Activated naive CD8-positive, alpha-beta T cell treated with anti-CD3 and anti-CD28 coated beads for 36 hours (primary cell): ENCODE data around the gene LCNL1. TPM values are rescaled to one million over a fixed set of nuclear protein-coding genes. Genes with fewer than 3 reads are reported as not detected.

ENCODE experiments used
- DNase-seq: peaks from one replicate; pipeline ENCODE4 v3.0.0; 2021
- H3K27ac Mint-ChIP-seq: one replicate; pipeline ENCODE4 v1.8.0; 2022; ENCODE audit warnings: mild to moderate bottlenecking, moderate library complexity, mixed read lengths
- H3K27me3 Mint-ChIP-seq: one replicate; pipeline ENCODE4 v1.8.0; 2022; ENCODE audit warnings: mild to moderate bottlenecking, mixed read lengths
- H3K36me3 Mint-ChIP-seq: one replicate; pipeline ENCODE4 v1.8.0; 2021; ENCODE audit warnings: mild to moderate bottlenecking, mixed read lengths
- H3K4me1 Mint-ChIP-seq: one replicate; pipeline ENCODE4 v1.8.0; 2021; ENCODE audit warnings: mixed read lengths
- H3K4me3 Mint-ChIP-seq: one replicate; pipeline ENCODE4 v1.8.0; 2022; ENCODE audit warnings: mild to moderate bottlenecking, moderate library complexity, mixed read lengths
- H3K9me3 Mint-ChIP-seq: one replicate; pipeline ENCODE4 v1.8.0; 2022; ENCODE audit warnings: mixed read lengths
- total RNA-seq, 2 experiments: library from RNA; stranded (reverse); gene quantifications; one replicate each; pipeline ENCODE4 v1.2.3, GENCODE V29; 2021

LCNL1 gene
- total RNA-seq, 2 experiments from 2014 or later: not detected

DNA sequence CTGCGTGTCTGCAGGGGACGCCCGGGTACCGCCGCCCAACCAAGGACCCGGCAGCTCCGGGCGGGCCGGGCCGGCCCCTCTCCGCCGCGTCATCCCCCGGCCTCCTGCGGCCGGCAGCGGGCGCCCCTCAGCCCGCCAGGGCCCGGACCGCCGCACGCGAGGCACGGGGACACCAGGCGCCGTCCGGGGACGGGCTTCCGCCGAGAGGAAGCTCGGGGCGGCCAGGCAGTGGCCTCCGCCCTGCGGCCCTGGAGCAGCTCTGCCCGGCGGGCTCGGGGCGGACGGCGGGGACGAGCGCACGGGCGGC is 38.6 kb upstream of the LCNL1 start:
- Mint-ChIP-seq H3K9me3 (no peaks in the 10 kb centered on the region), H3K4me3 (peak overlapping the region; percentile 81), H3K36me3 (peaks cover 8% of the 10 kb centered on the region), H3K27ac (no peak overlapping the region), H3K27me3 (no peaks in the 10 kb centered on the region), H3K4me1 (peaks cover 6% of the 10 kb centered on the region)
- no peak for DNase-seq

- H3K27ac Mint-ChIP-seq: peak within 1 kb of the TSS; percentile 82
- peak; percentile 98 for DNase-seq
- H3K36me3 Mint-ChIP-seq: peaks cover 5% of the 10 kb centered on the region
- no peaks in the 10 kb centered on the region for H3K9me3 Mint-ChIP-seq
- H3K4me3 Mint-ChIP-seq: peak within 1 kb of the TSS; percentile 81
- H3K4me1 Mint-ChIP-seq: peaks cover 6% of the 10 kb centered on the region
- H3K27me3 Mint-ChIP-seq: no peaks in the 10 kb centered on the region
Observed at GRCh38 chr9:136944519-136945332, 38.1 kb upstream of the LCNL1 start, which contains the start of the genes C8G and FBXW5. C8G (plus strand) TSS chr9:136945243; CDS start chr9:136945321, 78 bp downstream. FBXW5 (minus strand) TSS chr9:136944738; CDS start chr9:136944083, 655 bp downstream.

DNA sequence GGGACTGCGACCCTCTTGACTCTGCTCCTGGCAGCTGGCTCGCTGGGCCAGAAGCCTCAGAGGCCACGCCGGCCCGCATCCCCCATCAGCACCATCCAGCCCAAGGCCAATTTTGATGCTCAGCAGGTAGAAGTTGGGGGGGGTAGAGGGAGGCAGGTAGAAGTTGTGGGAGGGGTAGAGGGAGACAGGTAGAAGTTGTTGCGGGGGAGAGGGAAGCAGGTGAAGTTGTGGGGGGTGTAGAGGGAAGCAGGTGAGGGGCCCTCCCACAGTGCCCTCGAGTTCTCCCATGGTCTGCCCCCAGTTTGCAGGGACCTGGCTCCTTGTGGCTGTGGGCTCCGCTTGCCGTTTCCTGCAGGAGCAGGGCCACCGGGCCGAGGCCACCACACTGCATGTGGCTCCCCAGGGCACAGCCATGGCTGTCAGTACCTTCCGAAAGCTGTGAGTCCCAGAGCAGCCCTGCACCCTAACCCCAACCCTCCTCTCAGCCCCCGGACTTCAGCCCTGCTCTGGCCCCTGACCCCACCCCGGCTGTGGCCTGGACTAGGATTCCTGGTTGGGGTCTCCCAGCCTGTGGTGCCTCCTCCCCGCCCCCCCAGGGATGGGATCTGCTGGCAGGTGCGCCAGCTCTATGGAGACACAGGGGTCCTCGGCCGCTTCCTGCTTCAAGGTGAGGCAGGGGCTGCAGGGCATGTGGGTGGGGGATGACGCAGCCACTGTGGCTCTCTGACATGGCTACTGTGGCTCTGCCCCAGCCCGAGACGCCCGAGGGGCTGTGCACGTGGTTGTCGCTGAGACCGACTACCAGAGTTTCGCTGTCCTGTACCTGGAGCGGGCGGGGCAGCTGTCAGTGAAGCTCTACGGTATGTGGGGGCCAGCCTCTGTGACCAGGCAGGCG is 37.2 kb upstream of the LCNL1 start:
- Mint-ChIP-seq H3K27ac (no peak overlapping the region), H3K36me3 (peaks cover 5% of the 10 kb centered on the region), H3K9me3 (no peaks in the 10 kb centered on the region), H3K4me1 (peaks cover 6% of the 10 kb centered on the region), H3K4me3 (no peak overlapping the region), H3K27me3 (no peaks in the 10 kb centered on the region)
- no peak for DNase-seq

- no peak for DNase-seq
- Mint-ChIP-seq H3K27ac (no peak overlapping the region), H3K4me1 (peaks cover 6% of the 10 kb centered on the region), H3K36me3 (peaks cover 2% of the 10 kb centered on the region), H3K9me3 (no peaks in the 10 kb centered on the region), H3K4me3 (no peak overlapping the region), H3K27me3 (no peaks in the 10 kb centered on the region)
Observed at GRCh38 chr9:136946228-136947027, 36.4 kb upstream of the LCNL1 start.

GRCh38 chr9:136947028-136947891 is 35.5 kb upstream of the LCNL1 start:
- no peaks in the 10 kb centered on the region for H3K27me3 Mint-ChIP-seq
- no peak overlapping the region for H3K27ac Mint-ChIP-seq
- H3K36me3 Mint-ChIP-seq: no peaks in the 10 kb centered on the region
- no peaks in the 10 kb centered on the region for H3K9me3 Mint-ChIP-seq
- no peak for DNase-seq
- H3K4me1 Mint-ChIP-seq: peaks cover 6% of the 10 kb centered on the region
- H3K4me3 Mint-ChIP-seq: no peak overlapping the region

- Mint-ChIP-seq H3K27ac (no peak overlapping the region), H3K36me3 (no peaks in the 10 kb centered on the region), H3K4me1 (peaks cover 6% of the 10 kb centered on the region), H3K4me3 (peak overlapping the region; percentile 22), H3K9me3 (no peaks in the 10 kb centered on the region), H3K27me3 (no peaks in the 10 kb centered on the region)
- DNase-seq: no peak
Observed at GRCh38 chr9:136947955-136948510, 34.8 kb upstream of the LCNL1 start.

GRCh38 chr9:136949239-136949816 is 33.5 kb upstream of the LCNL1 start:
- H3K4me1 Mint-ChIP-seq: peaks cover 6% of the 10 kb centered on the region
- DNase-seq: no peak
- H3K27me3 Mint-ChIP-seq: no peaks in the 10 kb centered on the region
- H3K36me3 Mint-ChIP-seq: no peaks in the 10 kb centered on the region
- peak overlapping the region; percentile 84 for H3K4me3 Mint-ChIP-seq
- peak overlapping the region; percentile 82 for H3K27ac Mint-ChIP-seq
- no peaks in the 10 kb centered on the region for H3K9me3 Mint-ChIP-seq

DNA sequence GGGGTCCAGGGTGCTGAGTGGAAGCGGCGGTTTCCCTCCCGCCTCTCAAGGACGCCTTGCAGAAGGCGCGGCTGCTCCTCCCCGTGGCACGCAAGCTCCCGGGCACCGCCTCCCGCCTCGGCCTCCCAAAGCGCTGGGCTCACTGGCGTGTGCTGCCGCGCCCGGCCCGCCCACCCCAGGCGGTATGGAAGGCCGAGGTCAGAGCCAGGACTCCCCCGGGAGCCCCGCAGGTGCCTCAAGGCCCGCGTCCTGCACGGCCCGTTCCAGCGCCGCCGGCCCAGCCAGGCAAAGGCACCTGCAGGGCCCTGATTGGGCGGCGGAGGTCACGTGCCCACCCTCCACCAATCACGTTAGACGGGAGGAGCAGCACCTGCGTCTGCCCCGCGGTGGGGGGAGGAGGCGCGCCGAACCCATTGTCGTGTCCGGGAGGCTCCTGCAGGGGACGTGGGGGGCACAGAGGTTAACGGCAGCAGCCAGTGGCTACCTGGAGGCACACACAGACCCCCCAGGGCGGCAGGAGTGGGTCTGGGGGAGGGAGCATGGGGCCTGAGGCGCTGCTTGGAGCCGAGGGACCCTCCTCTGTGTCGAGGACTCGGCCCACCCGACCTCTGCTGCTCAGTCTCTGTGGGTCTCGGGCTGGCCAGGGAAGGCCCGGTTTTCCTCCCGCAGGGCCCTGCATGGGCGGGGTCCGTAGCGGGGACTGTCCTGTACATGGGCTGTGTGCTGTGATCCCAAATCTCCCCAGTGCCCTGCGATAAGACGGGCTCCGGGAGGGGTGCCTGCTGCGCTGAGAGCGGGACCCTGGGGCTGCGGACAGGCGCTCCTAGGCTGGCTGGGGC is 32.8 kb upstream of the LCNL1 start:
- Mint-ChIP-seq H3K4me3 (peak overlapping the region; percentile 84), H3K9me3 (no peaks in the 10 kb centered on the region), H3K27ac (peak overlapping the region; percentile 82), H3K36me3 (no peaks in the 10 kb centered on the region), H3K4me1 (peaks cover 3% of the 10 kb centered on the region), H3K27me3 (no peaks in the 10 kb centered on the region)
- DNase-seq: peak; percentile 95

DNA sequence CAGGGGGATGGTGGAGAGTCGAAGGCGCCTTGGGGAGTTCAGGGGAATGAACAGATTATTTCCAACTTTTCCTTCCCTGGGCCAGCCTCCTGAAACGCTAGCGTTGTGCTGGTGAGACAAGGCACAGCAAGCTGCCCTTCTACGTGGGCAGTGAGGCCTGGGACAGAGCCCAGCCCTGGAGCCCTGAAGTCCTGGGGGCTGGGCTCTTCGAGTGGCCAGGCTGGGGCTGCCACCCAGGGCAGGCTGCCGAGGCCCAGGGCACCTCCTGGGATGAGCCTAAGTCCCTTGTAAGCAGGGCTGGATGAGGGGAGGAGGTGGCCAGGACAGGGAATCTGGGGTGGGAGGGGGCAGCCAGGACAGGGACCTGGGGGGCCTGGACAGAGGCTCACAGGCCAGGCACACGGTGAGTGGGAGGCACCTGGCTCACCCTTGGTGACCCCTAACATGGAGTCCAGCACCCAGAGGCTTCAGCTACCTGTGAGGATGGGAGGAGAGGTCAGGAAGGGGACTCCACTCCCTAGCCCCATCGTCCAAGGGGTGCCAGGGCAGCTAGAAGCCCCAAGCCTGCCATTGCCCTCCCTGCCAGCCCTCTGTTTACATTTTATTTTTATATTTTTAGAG is 32.0 kb upstream of the LCNL1 start:
- Mint-ChIP-seq H3K4me1 (peaks cover 3% of the 10 kb centered on the region), H3K36me3 (no peaks in the 10 kb centered on the region), H3K27me3 (no peaks in the 10 kb centered on the region), H3K27ac (peak overlapping the region; percentile 79), H3K9me3 (no peaks in the 10 kb centered on the region), H3K4me3 (peak overlapping the region; percentile 79)
- DNase-seq: no peak

GRCh38 chr9:136951541-136952320 is 31.1 kb upstream of the LCNL1 start, which contains the start of gene LCN12:
LCN12 (plus strand) TSS chr9:136952273; CDS start chr9:136952328, 55 bp downstream.
- no peak within 1 kb of the TSS for H3K27ac Mint-ChIP-seq
- no peaks in the 10 kb centered on the region for H3K27me3 Mint-ChIP-seq
- DNase-seq: no peak
- H3K9me3 Mint-ChIP-seq: no peaks in the 10 kb centered on the region
- H3K36me3 Mint-ChIP-seq: peaks cover 3% of the 10 kb centered on the region
- no peak within 1 kb of the TSS for H3K4me3 Mint-ChIP-seq
- peaks cover 3% of the 10 kb centered on the region for H3K4me1 Mint-ChIP-seq

DNA sequence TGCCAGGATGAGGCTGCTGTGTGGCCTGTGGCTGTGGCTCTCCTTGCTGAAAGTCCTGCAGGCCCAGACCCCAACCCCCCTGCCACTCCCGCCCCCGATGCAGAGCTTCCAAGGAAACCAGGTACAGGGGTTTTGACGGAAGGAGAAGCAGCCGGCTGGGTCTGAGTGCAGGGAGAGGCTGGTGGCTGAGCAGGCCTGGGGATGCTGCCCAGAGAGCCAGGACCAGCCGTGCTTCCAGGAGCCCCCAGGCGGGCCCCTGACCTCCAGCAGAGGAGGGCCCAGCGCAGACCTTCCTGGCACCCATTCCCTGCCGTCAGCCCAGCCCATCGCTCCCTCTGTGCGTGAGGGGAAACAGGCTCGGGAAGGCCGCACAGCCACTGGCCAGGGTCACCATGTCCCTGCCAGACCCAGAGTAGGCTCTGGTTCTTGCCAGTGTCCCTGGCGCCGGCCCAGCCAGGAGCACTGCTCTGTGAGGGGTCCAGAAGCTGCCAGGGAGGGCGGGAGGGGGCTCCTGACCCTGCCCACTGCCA is 30.4 kb upstream of the LCNL1 start:
- H3K27me3 Mint-ChIP-seq: no peaks in the 10 kb centered on the region
- H3K4me3 Mint-ChIP-seq: no peak overlapping the region
- no peak overlapping the region for H3K27ac Mint-ChIP-seq
- no peaks in the 10 kb centered on the region for H3K9me3 Mint-ChIP-seq
- peaks cover 3% of the 10 kb centered on the region for H3K36me3 Mint-ChIP-seq
- H3K4me1 Mint-ChIP-seq: peaks cover 3% of the 10 kb centered on the region
- DNase-seq: no peak
